ENCODE data around the gene GLDN.

DNA sequence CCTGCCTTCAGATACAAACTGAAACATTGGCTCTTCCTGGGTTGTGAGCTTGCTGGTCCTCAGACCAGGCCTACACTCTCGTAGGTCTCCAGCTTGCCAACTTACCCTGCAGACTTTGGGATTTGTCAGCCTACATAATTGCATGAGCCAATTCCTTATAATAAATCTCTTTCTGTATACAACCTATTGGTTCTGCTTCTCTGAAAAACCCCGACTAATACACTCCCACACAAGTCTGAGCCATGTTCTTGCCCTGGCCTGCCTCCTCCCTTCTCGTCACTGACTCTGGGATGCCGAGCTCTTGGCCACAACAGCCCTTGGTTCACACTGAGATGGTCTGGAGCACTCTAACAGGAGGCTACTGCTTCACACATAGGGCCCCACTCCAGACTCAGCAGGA, 12.5 kb upstream of the GLDN start:
- TF ChIP-seq, protein P1, sequence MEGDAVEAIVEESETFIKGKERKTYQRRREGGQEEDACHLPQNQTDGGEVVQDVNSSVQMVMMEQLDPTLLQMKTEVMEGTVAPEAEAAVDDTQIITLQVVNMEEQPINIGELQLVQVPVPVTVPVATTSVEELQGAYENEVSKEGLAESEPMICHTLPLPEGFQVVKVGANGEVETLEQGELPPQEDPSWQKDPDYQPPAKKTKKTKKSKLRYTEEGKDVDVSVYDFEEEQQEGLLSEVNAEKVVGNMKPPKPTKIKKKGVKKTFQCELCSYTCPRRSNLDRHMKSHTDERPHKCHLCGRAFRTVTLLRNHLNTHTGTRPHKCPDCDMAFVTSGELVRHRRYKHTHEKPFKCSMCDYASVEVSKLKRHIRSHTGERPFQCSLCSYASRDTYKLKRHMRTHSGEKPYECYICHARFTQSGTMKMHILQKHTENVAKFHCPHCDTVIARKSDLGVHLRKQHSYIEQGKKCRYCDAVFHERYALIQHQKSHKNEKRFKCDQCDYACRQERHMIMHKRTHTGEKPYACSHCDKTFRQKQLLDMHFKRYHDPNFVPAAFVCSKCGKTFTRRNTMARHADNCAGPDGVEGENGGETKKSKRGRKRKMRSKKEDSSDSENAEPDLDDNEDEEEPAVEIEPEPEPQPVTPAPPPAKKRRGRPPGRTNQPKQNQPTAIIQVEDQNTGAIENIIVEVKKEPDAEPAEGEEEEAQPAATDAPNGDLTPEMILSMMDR (tag by site-specific recombination; IDR thresholded peaks at IDR 0.05): no peak
- no peak for TF ChIP-seq ZNF423 (tag by site-specific recombination; IDR thresholded peaks at IDR 0.05)
- TF ChIP-seq ZNF624 (tag by site-specific recombination; IDR thresholded peaks at IDR 0.05): no peak
- TF ChIP-seq ZNF785 (tag by site-specific recombination; IDR thresholded peaks at IDR 0.05): no peak
- TF ChIP-seq, protein P2, sequence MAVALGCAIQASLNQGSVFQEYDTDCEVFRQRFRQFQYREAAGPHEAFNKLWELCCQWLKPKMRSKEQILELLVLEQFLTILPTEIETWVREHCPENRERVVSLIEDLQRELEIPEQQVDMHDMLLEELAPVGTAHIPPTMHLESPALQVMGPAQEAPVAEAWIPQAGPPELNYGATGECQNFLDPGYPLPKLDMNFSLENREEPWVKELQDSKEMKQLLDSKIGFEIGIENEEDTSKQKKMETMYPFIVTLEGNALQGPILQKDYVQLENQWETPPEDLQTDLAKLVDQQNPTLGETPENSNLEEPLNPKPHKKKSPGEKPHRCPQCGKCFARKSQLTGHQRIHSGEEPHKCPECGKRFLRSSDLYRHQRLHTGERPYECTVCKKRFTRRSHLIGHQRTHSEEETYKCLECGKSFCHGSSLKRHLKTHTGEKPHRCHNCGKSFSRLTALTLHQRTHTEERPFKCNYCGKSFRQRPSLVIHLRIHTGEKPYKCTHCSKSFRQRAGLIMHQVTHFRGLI (tag by site-specific recombination; IDR thresholded peaks at IDR 0.05): no peak
- no peak for TF ChIP-seq YY1 (tag by site-specific recombination; IDR thresholded peaks at IDR 0.05)
- TF ChIP-seq ZNF501 (tag by site-specific recombination; IDR thresholded peaks at IDR 0.05): no peak
- no peak for TF ChIP-seq ZNF248 (tag by site-specific recombination; IDR thresholded peaks at IDR 0.05)
- TF ChIP-seq SP2 (tag by site-specific recombination; IDR thresholded peaks at IDR 0.05): no peak
